Endothelial cell of umbilical vein (primary cell): ENCODE data around the gene SPOCD1. TPM values are rescaled to one million over a fixed set of nuclear protein-coding genes. Genes with fewer than 3 reads are reported as not detected.

ENCODE experiments used
- BruUV-seq: library from RNA; stranded (reverse); fragments of 400-500 nt; replicated peaks from 2 replicates; lab custom pipeline; 2021; lab: Mats Ljungman, UMichigan
- CTCF ChIA-PET: fragments of 300-600, 350-600 bp; sonication (Branson Sonifier 250); formaldehyde crosslinking; loops from one replicate; lab custom pipeline; 2021; ENCODE audit warnings: antibody characterized with exemption, inconsistent platforms; lab: Charles Lee
- POLR2A ChIA-PET: fragments of 300-600, 350-600 bp; sonication (Branson Sonifier 250); formaldehyde crosslinking; loops from one replicate; lab custom pipeline; 2021; ENCODE audit warnings: antibody characterized with exemption, inconsistent platforms; lab: Charles Lee
- DNase-seq: peaks from one replicate; pipeline ENCODE4 v3.0.0-alpha.2; 2011; ENCODE audit warnings: low read depth, low spot score
- FAIRE-seq: peaks from 2 replicates; lab custom pipeline; 2011; peaks lifted over from hg19 to GRCh38; lab: Jason Lieb, UNC
- H2AFZ ChIP-seq: 2 replicates; pipeline ENCODE4 v1.6.0; 2012; ENCODE audit warnings: low read depth, low read length, control low read depth, inconsistent platforms
- H3K27ac ChIP-seq: 2 replicates; pipeline ENCODE4 v1.5.1; 2011; ENCODE audit warnings: low read depth, mild to moderate bottlenecking, control low read depth, low read length, moderate library complexity; ENCODE audit not compliant: insufficient read depth
- H3K27me3 ChIP-seq, 2 experiments: 2 replicates each; pipeline versions ENCODE4 v1.6.0 to v1.6.1; 2011; ENCODE audit warnings: low read length in 2 of 2, mixed read lengths in 1 of 2; ENCODE audit not compliant: control insufficient read depth in 2 of 2, insufficient read depth in 2 of 2
- H3K36me3 ChIP-seq, 2 experiments: 2 replicates in 1 of 2; 3 replicates in 1 of 2; pipeline ENCODE4 v1.5.1; 2011; ENCODE audit warnings: low read length in 2 of 2, mild to moderate bottlenecking in 1 of 2, moderate library complexity in 1 of 2; ENCODE audit not compliant: control insufficient read depth in 2 of 2, insufficient read depth in 2 of 2; ENCODE audit errors: extremely low read depth in 1 of 2
- H3K4me1 ChIP-seq: 3 replicates; pipeline ENCODE4 v1.5.1; 2011; ENCODE audit warnings: mild to moderate bottlenecking, low read length; ENCODE audit not compliant: control insufficient read depth, insufficient read depth; ENCODE audit errors: extremely low read depth
- H3K4me2 ChIP-seq: 2 replicates; pipeline ENCODE4 v1.6.1; 2011; ENCODE audit warnings: low read length, control low read depth, mixed read lengths; ENCODE audit not compliant: insufficient read depth
- H3K4me3 ChIP-seq, 3 experiments: fragments of 200-600 bp in 1 of 3; sonication (generic), shearing (Covaris generic) in 1 of 3; replicated peaks in 1 of 3; 2 replicates each; pipeline ENCODE4 v1.5.1; 2011 to 2016; ENCODE audit warnings: control low read depth in 3 of 3, low read length in 3 of 3, mild to moderate bottlenecking in 2 of 3, inconsistent platforms in 1 of 3, low read depth in 1 of 3, moderate library complexity in 1 of 3; ENCODE audit not compliant: insufficient read depth in 1 of 3
- H3K79me2 ChIP-seq: 2 replicates; pipeline ENCODE4 v1.6.0; 2012; ENCODE audit warnings: low read length, inconsistent platforms; ENCODE audit not compliant: control insufficient read depth, insufficient read depth
- H3K9ac ChIP-seq: replicated peaks from 2 replicates; pipeline ENCODE3; 2011; ENCODE audit warnings: low read length, control low read depth; ENCODE audit not compliant: insufficient read depth; ENCODE audit errors: extremely low read depth
- H3K9me1 ChIP-seq: replicated peaks from 3 replicates; pipeline ENCODE4 v1.6.0; 2011; ENCODE audit warnings: mild to moderate bottlenecking, low read length; ENCODE audit not compliant: control insufficient read depth, insufficient read depth; ENCODE audit errors: extremely low read depth
- H3K9me3 ChIP-seq: replicated peaks from 2 replicates; pipeline ENCODE4 v1.5.1; 2012; ENCODE audit warnings: low read length, inconsistent platforms; ENCODE audit not compliant: control insufficient read depth, insufficient read depth
- H4K20me1 ChIP-seq: replicated peaks from 2 replicates; pipeline ENCODE3; 2011; ENCODE audit warnings: mild to moderate bottlenecking, low read length; ENCODE audit not compliant: control insufficient read depth, insufficient read depth; ENCODE audit errors: extremely low read depth
- CTCF ChIP-seq, 2 donors: IDR thresholded peaks; 1 replicate in 1 of 2; 2 replicates in 1 of 2; pipeline ENCODE4 v1.5.1; 2011; ENCODE audit warnings: low read length in 2 of 2, mild to moderate bottlenecking in 2 of 2, moderate library complexity in 2 of 2, control low read depth in 1 of 2, inconsistent platforms in 1 of 2, low read depth in 1 of 2; ENCODE audit not compliant: insufficient read depth in 1 of 2; ENCODE audit errors: extremely low read depth in 1 of 2
- EZH2 ChIP-seq: IDR thresholded peaks from 2 replicates; pipeline ENCODE4 v1.6.1; 2012; ENCODE audit warnings: borderline replicate concordance, low read depth, mild to moderate bottlenecking, moderate library complexity, low read length, inconsistent platforms; ENCODE audit not compliant: severe bottlenecking
- FOS ChIP-seq: IDR thresholded peaks from 2 replicates; pipeline ENCODE4 v1.6.1; 2011; ENCODE audit warnings: mild to moderate bottlenecking, low read length, moderate library complexity, borderline replicate concordance; ENCODE audit not compliant: insufficient read depth
- GATA2 ChIP-seq: IDR thresholded peaks from 2 replicates; pipeline ENCODE4 v1.7.0; 2011; ENCODE audit warnings: low read depth, mild to moderate bottlenecking, moderate library complexity, mixed read lengths, low read length; ENCODE audit not compliant: insufficient read length, insufficient read depth
- JUN ChIP-seq: IDR thresholded peaks from 2 replicates; pipeline ENCODE4 v1.6.1; 2011; ENCODE audit warnings: borderline replicate concordance, low read depth; ENCODE audit not compliant: insufficient read length, insufficient read depth
- MYC ChIP-seq: IDR thresholded peaks from one replicate; pipeline ENCODE4 v1.6.1; 2011; ENCODE audit warnings: mild to moderate bottlenecking, low read depth, low read length
- POLR2A ChIP-seq: IDR thresholded peaks from 2 replicates; pipeline ENCODE4 v1.6.1; 2012; ENCODE audit warnings: low read depth, mild to moderate bottlenecking, control low read depth, low read length
- POLR2AphosphoS5 ChIP-seq: IDR thresholded peaks from 2 replicates; pipeline ENCODE4 v1.6.1; 2012; ENCODE audit warnings: low read depth, mild to moderate bottlenecking, control low read depth, low read length, moderate library complexity; ENCODE audit not compliant: insufficient read depth
- dilution Hi-C: fragments of 300-500 bp; cut with MboI; formaldehyde crosslinking; loops from one replicate; pipeline ENCODE4 v1.15.0; 2019; ENCODE audit warnings: low sequenced_read_pairs; ENCODE audit not compliant: extremely low pct_ligation_motif_present
- intact Hi-C: fragments of 100-400 bp; cut with micrococcal nuclease; formaldehyde crosslinking; loops from one replicate; pipeline ENCODE4 v1.10.0; 2022
- polyA plus RNA-seq, 4 experiments: library from polyadenylated mRNA; depleted of rRNA in 3 of 4; stranded (reverse) in 3 of 4; unstranded in 1 of 4; fragments of >200 nt; gene quantifications; 2 replicates each; pipeline versions ENCODE4 v1.2.1 to v1.2.3, GENCODE V29; 2011 to 2012; ENCODE audit warnings: missing spikeins in 1 of 4
- total RNA-seq: library from RNA; stranded (reverse); gene quantifications from 2 replicates; pipeline ENCODE4 v1.2.3, GENCODE V29; 2021
- TF ChIP-seq, protein P1 (sequence below): IDR thresholded peaks from 2 replicates; pipeline ENCODE4 v1.6.1; 2011; ENCODE audit not compliant: insufficient read depth, insufficient read length

Gene SPOCD1
- total and polyA plus RNA-seq, 2 donors (not counting 3 experiments of a cell fraction or from before 2014, with no cell fraction given), result 0.27 to 33.0 TPM

GRCh38 chr1:31809698-31810097, 6.1 kb downstream of the SPOCD1 start:
- ChIA-PET CTCF (interaction anchor here (2.4 kb wide), 1 partner anchor 155 kb away, joined by 11 read pairs; no protein-coding TSS in a partner anchor), POLR2A (no interaction called here)
- BruUV-seq, result no TSS peak
- TF ChIP-seq CTCF (IDR thresholded peaks at IDR 0.05; ENCODE audit: extremely low read depth in 1 of 2, insufficient read depth in 1 of 2, low read depth in 1 of 2, low read length in 2 of 2) (no peak), MYC (no peak)
- Histone ChIP-seq H3K9me3 (no peaks in the 10 kb centered on the region), H3K9ac (no peak overlapping the region), H3K79me2 (no peaks in the 10 kb centered on the region), H3K27ac (no peak overlapping the region), H2AFZ (no peak overlapping the region), H3K9me1 (no peaks in the 10 kb centered on the region), H3K4me3 (no peak overlapping the region), H4K20me1 (no peaks in the 10 kb centered on the region), H3K4me1 (no peaks in the 10 kb centered on the region), H3K36me3 (no peaks in the 10 kb centered on the region), H3K4me2 (no peak overlapping the region), H3K27me3 (no peaks in the 10 kb centered on the region)
- dilution Hi-C loops (no loop called here), intact Hi-C loops (no loop called here)
- DNase-seq, result no peak
- no peak for FAIRE-seq

- intact Hi-C loops, result no loop called here
- dilution Hi-C loops, result no loop called here
- POLR2A ChIA-PET, result no interaction called here
Measured at GRCh38 chr1:31807273-31808048, 8.4 kb downstream of the SPOCD1 start.

More at GRCh38 chr1:31807273-31808048, 8.4 kb downstream of the SPOCD1 start:
- Histone ChIP-seq H3K27me3 (no peaks in the 10 kb centered on the region), H3K27ac (no peak overlapping the region), H3K4me1 (peaks cover 5% of the 10 kb centered on the region), H3K9ac (no peak overlapping the region), H3K4me2 (no peak overlapping the region), H3K79me2 (no peaks in the 10 kb centered on the region), H4K20me1 (no peaks in the 10 kb centered on the region), H2AFZ (no peak overlapping the region), H3K36me3 (no peaks in the 10 kb centered on the region), H3K4me3 (no peak overlapping the region), H3K9me3 (no peaks in the 10 kb centered on the region), H3K9me1 (no peaks in the 10 kb centered on the region)
- TF ChIP-seq FOS (no peak), CTCF (IDR thresholded peaks at IDR 0.05; ENCODE audit: extremely low read depth in 1 of 2, insufficient read depth in 1 of 2, low read depth in 1 of 2, low read length in 2 of 2) (no peak), EZH2 (no peak), GATA2 (no peak), MYC (no peak), POLR2AphosphoS5 (no peak), POLR2A (no peak), JUN (no peak)
- TF ChIP-seq, protein P1, sequence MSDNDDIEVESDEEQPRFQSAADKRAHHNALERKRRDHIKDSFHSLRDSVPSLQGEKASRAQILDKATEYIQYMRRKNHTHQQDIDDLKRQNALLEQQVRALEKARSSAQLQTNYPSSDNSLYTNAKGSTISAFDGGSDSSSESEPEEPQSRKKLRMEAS, result no peak
- CTCF ChIA-PET, result no interaction called here
- BruUV-seq, result no TSS peak
- DNase-seq (no peak), FAIRE-seq (no peak)
